ENCODE measurements around the gene PRKAG2. TPM values are rescaled to one million over a fixed set of nuclear protein-coding genes. Genes with fewer than 3 reads are reported as not detected.

PRKAG2 gene
- total RNA-seq, 2 donors from 2014 or later, result 22.1 to 35.7 TPM

- no peaks in the 10 kb centered on the region for H3K9me3 Mint-ChIP-seq
- no peak for ATAC-seq
- H3K36me3 Mint-ChIP-seq, result no peaks in the 10 kb centered on the region
- H3K27ac Mint-ChIP-seq, result peak overlapping the region in 1 of 2 donors; percentile 81
- no peak for DNase-seq (ENCODE audit: low spot score in 2 of 2)
These were observed 151.9 kb downstream of the PRKAG2 start for GRCh38 chr7:151724920-151725584.

GRCh38 chr7:151724250-151724915 is 152.5 kb downstream of the PRKAG2 start:
- Mint-ChIP-seq H3K27ac (peak overlapping the region in 1 of 2 donors; percentile 81), H3K9me3 (no peaks in the 10 kb centered on the region), H3K36me3 (no peaks in the 10 kb centered on the region)
- no peak for ATAC-seq
- DNase-seq (ENCODE audit: low spot score in 2 of 2), result no peak

- Mint-ChIP-seq H3K27ac (no peak overlapping the region), H3K36me3 (no peaks in the 10 kb centered on the region), H3K9me3 (no peaks in the 10 kb centered on the region)
- ATAC-seq, result no peak
- DNase-seq (ENCODE audit: low spot score in 2 of 2), result no peak
These were observed 153.6 kb downstream of the PRKAG2 start for GRCh38 chr7:151723321-151723720.

- ATAC-seq (no peak), DNase-seq (ENCODE audit: low spot score in 2 of 2) (no peak)
- Mint-ChIP-seq H3K9me3 (no peaks in the 10 kb centered on the region), H3K36me3 (no peaks in the 10 kb centered on the region), H3K27ac (no peak overlapping the region)
These were observed 154.4 kb downstream of the PRKAG2 start for GRCh38 chr7:151722533-151722932.

- ATAC-seq (no peak), DNase-seq (ENCODE audit: low spot score in 2 of 2) (no peak)
- Mint-ChIP-seq H3K36me3 (no peaks in the 10 kb centered on the region), H3K27ac (no peak overlapping the region), H3K9me3 (no peaks in the 10 kb centered on the region)
These were observed 155.2 kb downstream of the PRKAG2 start for GRCh38 chr7:151721694-151722093.

GRCh38 chr7:151721236-151721635 is 155.7 kb downstream of the PRKAG2 start:
- Mint-ChIP-seq H3K36me3 (no peaks in the 10 kb centered on the region), H3K9me3 (no peaks in the 10 kb centered on the region), H3K27ac (no peak overlapping the region)
- DNase-seq (ENCODE audit: low spot score in 2 of 2) (no peak), ATAC-seq (no peak)

GRCh38 chr7:151720280-151720679 is 156.6 kb downstream of the PRKAG2 start:
- peak overlapping the region in 1 of 2 donors; percentile 8 for H3K27ac Mint-ChIP-seq
- ATAC-seq (no peak), DNase-seq (ENCODE audit: low spot score in 2 of 2) (no peak)
- H3K9me3 Mint-ChIP-seq, result no peaks in the 10 kb centered on the region
- no peaks in the 10 kb centered on the region for H3K36me3 Mint-ChIP-seq

- DNase-seq (ENCODE audit: low spot score in 2 of 2) (no peak), ATAC-seq (no peak)
- H3K27ac Mint-ChIP-seq, result peak overlapping the region in 1 of 2 donors; percentile 8
- H3K9me3 Mint-ChIP-seq, result no peaks in the 10 kb centered on the region
- H3K36me3 Mint-ChIP-seq, result no peaks in the 10 kb centered on the region
These were observed 157.0 kb downstream of the PRKAG2 start for GRCh38 chr7:151719897-151720242.

- H3K27ac Mint-ChIP-seq, result peak overlapping the region; percentile 8 to 58
- no peaks in the 10 kb centered on the region for H3K36me3 Mint-ChIP-seq
- no peaks in the 10 kb centered on the region for H3K9me3 Mint-ChIP-seq
- ATAC-seq (no peak), DNase-seq (ENCODE audit: low spot score in 2 of 2) (no peak)
These were observed 157.7 kb downstream of the PRKAG2 start for GRCh38 chr7:151719031-151719896.

GRCh38 chr7:151717918-151718317 is 159.0 kb downstream of the PRKAG2 start:
- Mint-ChIP-seq H3K27ac (no peak overlapping the region), H3K9me3 (no peaks in the 10 kb centered on the region)
- no peak for ATAC-seq

GRCh38 chr7:151717415-151717814 is 159.5 kb downstream of the PRKAG2 start:
- H3K36me3 Mint-ChIP-seq, result no peaks in the 10 kb centered on the region
- ATAC-seq (no peak), DNase-seq (ENCODE audit: low spot score in 2 of 2) (no peak)
- no peak overlapping the region for H3K27ac Mint-ChIP-seq
- H3K9me3 Mint-ChIP-seq, result no peaks in the 10 kb centered on the region

More at GRCh38 chr7:151717918-151718317, 159.0 kb downstream of the PRKAG2 start:
- DNase-seq (ENCODE audit: low spot score in 2 of 2), result no peak
- no peaks in the 10 kb centered on the region for H3K36me3 Mint-ChIP-seq

GRCh38 chr7:151716323-151716722 is 160.6 kb downstream of the PRKAG2 start:
- Mint-ChIP-seq H3K9me3 (no peaks in the 10 kb centered on the region), H3K36me3 (no peaks in the 10 kb centered on the region), H3K27ac (no peak overlapping the region)
- DNase-seq (ENCODE audit: low spot score in 2 of 2) (no peak), ATAC-seq (no peak)

- H3K36me3 Mint-ChIP-seq, result no peaks in the 10 kb centered on the region
- ATAC-seq, result no peak
- no peak for DNase-seq (ENCODE audit: low spot score in 2 of 2)
- no peak overlapping the region for H3K27ac Mint-ChIP-seq
- no peaks in the 10 kb centered on the region for H3K9me3 Mint-ChIP-seq
These were observed 161.1 kb downstream of the PRKAG2 start for GRCh38 chr7:151715666-151716315.

- peaks cover 0 to 6% of the 10 kb centered on the region in 2 donors for H3K36me3 Mint-ChIP-seq
- H3K27ac Mint-ChIP-seq, result no peak overlapping the region
- no peaks in the 10 kb centered on the region for H3K9me3 Mint-ChIP-seq
These were observed 162.7 kb downstream of the PRKAG2 start for GRCh38 chr7:151714201-151714600.

GRCh38 chr7:151712810-151713125 is 164.1 kb downstream of the PRKAG2 start:
- DNase-seq (ENCODE audit: low spot score in 2 of 2), result no peak
- H3K36me3 Mint-ChIP-seq, result peaks cover 0 to 6% of the 10 kb centered on the region in 2 donors
- H3K27ac Mint-ChIP-seq, result peak overlapping the region in 1 of 2 donors; percentile 48

More at GRCh38 chr7:151714201-151714600, 162.7 kb downstream of the PRKAG2 start:
- DNase-seq (ENCODE audit: low spot score in 2 of 2) (no peak), ATAC-seq (no peak)

GRCh38 chr7:151711906-151712809 is 164.8 kb downstream of the PRKAG2 start:
- ATAC-seq (peak in 1 of 2 donors; percentile 78), DNase-seq (ENCODE audit: low spot score in 2 of 2) (no peak)
- Mint-ChIP-seq H3K27ac (peak overlapping the region in 1 of 2 donors; percentile 48), H3K36me3 (peaks cover 0 to 6% of the 10 kb centered on the region in 2 donors), H3K9me3 (no peaks in the 10 kb centered on the region)

More at GRCh38 chr7:151712810-151713125, 164.1 kb downstream of the PRKAG2 start:
- ATAC-seq, result no peak
- H3K9me3 Mint-ChIP-seq, result no peaks in the 10 kb centered on the region

Data from activated naive CD4-positive, alpha-beta T cell treated with anti-CD3 and anti-CD28 coated beads, Interleukin-2, amount 50 U/mL, for 72 hours (primary cell).